Activated gamma-delta T cell treated with anti-CD3 and anti-CD28 coated beads, Interleukin-2, amount 50 U/mL, for 16 hours (primary cell): Measurements from ENCODE around the gene MSANTD3.
A peak's percentile ranks its signal among the peaks of the same experiment; 100 is the strongest.
"Not testable (repeated sequence)": the region's sequence is repeated elsewhere in the genome, so short reads cannot be mapped to it uniquely, and the experiment has no call there.

Source experiments
- DNase-seq: peaks from one replicate; pipeline ENCODE4 v3.0.0-alpha.2; 2020; ENCODE audit warnings: low read depth

MSANTD3 gene

GRCh38 chr9:100426530-100427365 is at the start of gene MSANTD3:
Gene MSANTD3 (plus strand): TSS chr9:100427143. CDS start chr9:100441939, 14,796 bp downstream.
- DNase-seq = peak; percentile 28

GRCh38 chr9:100379862-100380261 is 47.1 kb upstream of the MSANTD3 start:
- no peak for DNase-seq

- DNase-seq = not testable (repeated sequence)
Measured at GRCh38 chr9:100392989-100393388, 34.0 kb upstream of the MSANTD3 start.

- no peak for DNase-seq
Measured at GRCh38 chr9:100394032-100394695, 32.8 kb upstream of the MSANTD3 start.

GRCh38 chr9:100394816-100395215 is 32.1 kb upstream of the MSANTD3 start:
- no peak for DNase-seq

- no peak for DNase-seq
Measured at GRCh38 chr9:100396769-100397168, 30.2 kb upstream of the MSANTD3 start.

GRCh38 chr9:100397529-100398266 is 29.2 kb upstream of the MSANTD3 start:
- no peak for DNase-seq

- DNase-seq = no peak
Measured at GRCh38 chr9:100401042-100401441, 25.9 kb upstream of the MSANTD3 start.

- DNase-seq = no peak
Measured at GRCh38 chr9:100406962-100407361, 20.0 kb upstream of the MSANTD3 start.

- no peak for DNase-seq
Measured at GRCh38 chr9:100408546-100409175, 18.3 kb upstream of the MSANTD3 start.

GRCh38 chr9:100409176-100409556 is 17.8 kb upstream of the MSANTD3 start:
- DNase-seq = no peak

GRCh38 chr9:100411472-100412283 is 15.3 kb upstream of the MSANTD3 start:
- DNase-seq = peak; percentile 76

- no peak for DNase-seq
Measured at GRCh38 chr9:100413839-100414420, 13.0 kb upstream of the MSANTD3 start.

GRCh38 chr9:100417815-100418214 is 9.1 kb upstream of the MSANTD3 start:
- no peak for DNase-seq

GRCh38 chr9:100419166-100419565 is 7.8 kb upstream of the MSANTD3 start:
- no peak for DNase-seq

GRCh38 chr9:100421116-100421515 is 5.8 kb upstream of the MSANTD3 start:
- not testable (repeated sequence) for DNase-seq

- DNase-seq = no peak
Measured at GRCh38 chr9:100425758-100426157, 1.2 kb upstream of the MSANTD3 start.

GRCh38 chr9:100426189-100426529 is 784 bp upstream of the MSANTD3 start:
- no peak for DNase-seq

- no peak for DNase-seq
Measured at GRCh38 chr9:100427366-100428263, 672 bp downstream of the MSANTD3 start.
